K562 (cell line): ENCODE results near the gene EIF2S3. TPM values are rescaled to one million over a fixed set of nuclear protein-coding genes. Genes with fewer than 3 reads are reported as not detected.
A peak's percentile ranks its signal among the peaks of the same experiment; 100 is the strongest.

ENCODE experiments used
- C11orf30 ChIP-seq: fragments of 450-650 bp; IDR thresholded peaks from 2 replicates; pipeline ENCODE4 v1.6.1; 2016; ENCODE audit warnings: low read depth, mild to moderate bottlenecking
- IRF2 ChIP-seq: sonication (generic); formaldehyde crosslinking; IDR thresholded peaks from 2 replicates; pipeline ENCODE4 v1.8.1; 2022; ENCODE audit warnings: mild to moderate bottlenecking, missing genetic modification reagents
- JUNB ChIP-seq: fragments of 450-650 bp; formaldehyde crosslinking; conservative IDR thresholded peaks from 2 replicates; pipeline ENCODE4 v1.4.0; 2020; ENCODE audit warnings: mild to moderate bottlenecking
- MGA ChIP-seq: fragments of 450-650 bp; IDR thresholded peaks from 2 replicates; pipeline ENCODE4 v1.6.1; 2016; ENCODE audit warnings: mild to moderate bottlenecking, moderate library complexity
- PHTF2 ChIP-seq: fragments of 250-450 bp; sonication (Bioruptor Pico); IDR thresholded peaks from 2 replicates; pipeline ENCODE4 v1.5.0; 2021; ENCODE audit warnings: mild to moderate bottlenecking
- TSHZ1 ChIP-seq: fragments of 250-450 bp; sonication (Bioruptor Pico); IDR thresholded peaks from 2 replicates; pipeline ENCODE4 v1.4.0; 2020; ENCODE audit warnings: mild to moderate bottlenecking, moderate library complexity
- ZNF431 ChIP-seq: sonication (generic); formaldehyde crosslinking; IDR thresholded peaks from 2 replicates; pipeline ENCODE4 v1.8.0; 2022; ENCODE audit warnings: mild to moderate bottlenecking, missing genetic modification reagents
- polyA plus RNA-seq, 8 experiments: library from polyadenylated mRNA; depleted of rRNA in 4 of 8; stranded (reverse) in 5 of 8; unstranded in 3 of 8; fragments of >200 nt; fragmentation: Nextera tagmentation in 2 of 8; fragmentation: Illumina TruSeq in 1 of 8; extraction: Ambion mirVana in 2 of 8; extraction: Trizol in 1 of 8; gene quantifications; 2 replicates each; pipeline versions ENCODE4 v1.2.1 to v1.2.3, GENCODE V29; 2011 to 2014; ENCODE audit warnings: inconsistent platforms in 1 of 8, missing spikeins in 1 of 8
- total RNA-seq, 7 experiments: library from RNA; depleted of rRNA in 6 of 7; stranded (reverse); fragments of >200 nt in 6 of 7; fragmentation: Illumina TruSeq in 2 of 7; extraction: Trizol in 2 of 7; gene quantifications; 2 replicates each; pipeline versions ENCODE4 v1.2.1 to v1.2.3, GENCODE V29; 2011 to 2021; ENCODE audit warnings: low replicate concordance in 1 of 7
- TF ChIP-seq, protein P1 (sequence below): fragments of 250-450 bp; sonication (Bioruptor Pico); IDR thresholded peaks from 2 replicates; pipeline ENCODE4 v1.8.0; 2022; ENCODE audit warnings: inconsistent platforms
- TF ChIP-seq, protein P2 (sequence below): fragments of 250-450 bp; sonication (Bioruptor Pico); IDR thresholded peaks from 2 replicates; pipeline ENCODE4 v1.8.0; 2021; ENCODE audit warnings: moderate library complexity, mild to moderate bottlenecking, inconsistent platforms

The EIF2S3 gene
- total and polyA plus RNA-seq, 9 of the 15 experiments (the other 6 are each of a cell fraction or from before 2014, with no cell fraction given) = 148 to 439 (median 275) TPM

DNA sequence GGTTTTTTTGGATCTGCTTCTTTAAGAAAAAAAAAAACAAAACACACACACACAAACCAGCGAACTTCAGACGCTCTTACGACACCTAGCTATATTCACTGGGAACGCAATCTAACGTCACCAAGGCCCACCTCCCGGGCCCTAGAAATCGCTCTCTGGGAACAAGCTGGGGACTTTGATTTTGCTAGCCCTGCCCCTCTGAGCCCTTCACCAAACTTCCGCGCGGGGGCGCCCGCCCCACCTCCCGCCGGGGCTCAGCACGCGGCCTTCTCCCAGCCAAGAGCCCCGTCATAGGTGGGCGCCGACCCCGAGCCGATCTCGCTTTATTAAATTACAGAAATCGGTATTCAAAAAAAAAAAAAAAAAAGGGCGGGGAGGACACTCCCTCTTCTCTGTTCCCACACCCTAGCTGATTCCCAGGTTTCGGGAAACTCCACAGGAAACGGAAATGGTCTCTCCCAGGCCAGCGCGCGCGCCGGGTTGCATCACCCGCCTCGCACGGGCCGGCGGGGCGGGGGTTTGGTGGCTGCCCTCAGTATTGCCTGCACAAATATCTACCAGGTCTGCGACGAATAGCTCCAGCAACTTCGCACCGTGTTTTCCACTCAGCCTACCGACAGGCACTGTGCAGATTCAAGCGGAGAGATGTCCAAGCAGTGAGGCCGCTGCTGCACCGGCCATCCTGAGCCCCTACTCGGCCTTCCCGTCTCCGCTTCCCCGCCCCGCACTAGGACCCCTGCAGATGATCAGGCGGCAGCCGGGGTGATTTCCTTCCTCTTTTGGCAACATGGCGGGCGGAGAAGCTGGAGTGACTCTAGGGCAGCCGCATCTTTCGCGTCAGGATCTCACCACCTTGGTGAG is at the start of gene EIF2S3 (continued):
- TF ChIP-seq MGA (peak; percentile 60), IRF2 (CRISPR knock-in tag) (no peak), TSHZ1 (CRISPR knock-in tag) (no peak), PHTF2 (CRISPR knock-in tag) (no peak), C11orf30 (peak; percentile 65), JUNB (CRISPR knock-in tag) (no peak), ZNF431 (CRISPR knock-in tag) (no peak)
- TF ChIP-seq, protein P1, sequence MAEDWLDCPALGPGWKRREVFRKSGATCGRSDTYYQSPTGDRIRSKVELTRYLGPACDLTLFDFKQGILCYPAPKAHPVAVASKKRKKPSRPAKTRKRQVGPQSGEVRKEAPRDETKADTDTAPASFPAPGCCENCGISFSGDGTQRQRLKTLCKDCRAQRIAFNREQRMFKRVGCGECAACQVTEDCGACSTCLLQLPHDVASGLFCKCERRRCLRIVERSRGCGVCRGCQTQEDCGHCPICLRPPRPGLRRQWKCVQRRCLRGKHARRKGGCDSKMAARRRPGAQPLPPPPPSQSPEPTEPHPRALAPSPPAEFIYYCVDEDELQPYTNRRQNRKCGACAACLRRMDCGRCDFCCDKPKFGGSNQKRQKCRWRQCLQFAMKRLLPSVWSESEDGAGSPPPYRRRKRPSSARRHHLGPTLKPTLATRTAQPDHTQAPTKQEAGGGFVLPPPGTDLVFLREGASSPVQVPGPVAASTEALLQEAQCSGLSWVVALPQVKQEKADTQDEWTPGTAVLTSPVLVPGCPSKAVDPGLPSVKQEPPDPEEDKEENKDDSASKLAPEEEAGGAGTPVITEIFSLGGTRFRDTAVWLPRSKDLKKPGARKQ (CRISPR knock-in tag) = no peak
- TF ChIP-seq, protein P2, sequence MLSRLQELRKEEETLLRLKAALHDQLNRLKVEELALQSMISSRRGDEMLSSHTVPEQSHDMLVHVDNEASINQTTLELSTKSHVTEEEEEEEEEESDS (CRISPR knock-in tag) = no peak
